Stomach smooth muscle (tissue), 2 donors: ENCODE data around the gene SMTNL1.

Experiments
- H3K27ac ChIP-seq: one replicate; pipeline ENCODE4 v1.7.0; 2013; ENCODE audit warnings: mild to moderate bottlenecking, low read length, inconsistent platforms
- H3K27me3 ChIP-seq, 2 donors: one replicate each; pipeline ENCODE4 v1.7.0; 2013; ENCODE audit warnings: low read length in 2 of 2; ENCODE audit not compliant: insufficient read depth in 2 of 2, control insufficient read depth in 1 of 2
- H3K36me3 ChIP-seq, 2 donors: one replicate each; pipeline ENCODE4 v1.7.0; 2013; ENCODE audit warnings: low read length in 2 of 2; ENCODE audit not compliant: control insufficient read depth in 2 of 2, insufficient read depth in 2 of 2
- H3K4me1 ChIP-seq: one replicate; pipeline ENCODE4 v1.7.0; 2013; ENCODE audit warnings: low read length; ENCODE audit not compliant: control insufficient read depth, insufficient read depth
- H3K4me3 ChIP-seq, 2 donors: one replicate each; pipeline ENCODE4 v1.7.0; 2013; ENCODE audit warnings: low read length in 2 of 2
- H3K9ac ChIP-seq, 2 donors: one replicate each; pipeline ENCODE4 v1.7.0; 2013; ENCODE audit warnings: low read length in 2 of 2, mild to moderate bottlenecking in 1 of 2
- H3K9me3 ChIP-seq, 2 donors: one replicate each; pipeline ENCODE4 v1.7.0; 2013; ENCODE audit warnings: low read length in 2 of 2; ENCODE audit not compliant: control insufficient read depth in 2 of 2
- donor health status: healthy.
- donor health status: Pancreatic carcinoma.

The SMTNL1 gene

GRCh38 chr11:57511741-57512430 lies 25.5 kb upstream of the SMTNL1 start:
- Histone ChIP-seq H3K27ac (no peak overlapping the region), H3K9ac (no peak overlapping the region), H3K36me3 (peaks cover 0 to 3% of the 10 kb centered on the region in 2 donors), H3K9me3 (no peaks in the 10 kb centered on the region), H3K4me3 (no peak overlapping the region), H3K27me3 (no peaks in the 10 kb centered on the region), H3K4me1 (peaks cover 16% of the 10 kb centered on the region)

DNA sequence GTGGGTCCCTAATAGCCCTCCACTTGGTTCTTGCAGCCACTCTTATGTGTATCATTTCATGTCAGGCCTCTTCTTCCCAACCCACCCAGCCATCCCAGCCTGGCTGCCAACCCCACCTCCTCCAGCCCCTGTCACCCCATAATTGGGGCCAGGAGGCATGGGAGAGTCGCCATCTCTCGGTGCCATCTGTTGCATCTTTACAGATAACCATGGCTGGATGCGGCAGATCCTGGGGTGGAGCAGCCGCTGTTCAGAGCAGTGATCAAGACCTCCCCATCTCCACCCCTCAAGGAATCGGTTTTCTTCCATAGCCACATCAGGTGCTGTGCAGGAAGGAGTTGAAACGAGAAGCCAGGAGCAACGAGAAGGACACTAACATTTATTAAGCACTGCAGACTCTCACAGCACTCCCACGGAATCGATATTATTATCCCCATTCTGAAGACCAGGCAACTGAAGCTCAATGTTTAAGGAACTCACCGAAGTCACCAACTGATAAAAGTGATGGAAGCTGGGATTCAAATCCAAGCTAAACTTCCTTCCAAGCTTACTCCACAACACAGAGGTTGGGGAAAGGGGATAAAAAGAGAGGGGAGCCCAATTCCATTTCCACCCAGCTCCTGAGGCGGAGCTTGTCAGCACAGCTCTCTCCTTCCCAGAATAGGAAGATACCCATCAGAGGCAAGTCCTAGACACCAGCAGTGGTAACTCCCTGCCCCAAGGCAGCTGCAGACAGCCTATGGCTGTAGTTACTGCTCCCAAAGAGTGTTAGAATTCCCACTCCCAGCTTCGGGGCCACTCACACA lies 24.5 kb upstream of the SMTNL1 start:
- no peak overlapping the region for H3K27ac ChIP-seq
- H3K9ac ChIP-seq: no peak overlapping the region
- no peaks in the 10 kb centered on the region for H3K27me3 ChIP-seq
- peaks cover 16% of the 10 kb centered on the region for H3K4me1 ChIP-seq
- no peaks in the 10 kb centered on the region for H3K9me3 ChIP-seq
- H3K36me3 ChIP-seq: peaks cover 0 to 3% of the 10 kb centered on the region in 2 donors
- H3K4me3 ChIP-seq: no peak overlapping the region

DNA sequence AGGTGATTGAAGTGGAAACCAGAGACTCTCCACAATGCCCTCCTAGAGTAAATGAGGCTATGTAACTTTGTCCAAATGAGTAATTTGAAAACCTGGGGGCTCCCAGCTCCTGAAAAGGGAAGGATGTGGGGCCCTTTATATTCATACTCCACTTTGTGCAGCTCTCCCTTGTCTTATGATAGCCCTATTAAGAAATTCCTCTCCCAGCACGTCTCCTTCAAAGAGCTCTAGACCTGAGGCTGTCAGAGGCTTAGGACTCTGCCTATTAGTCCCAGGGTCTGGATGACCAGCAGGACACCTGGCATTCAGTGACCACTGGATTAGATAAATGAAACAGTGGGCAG lies 24.0 kb upstream of the SMTNL1 start:
- Histone ChIP-seq H3K36me3 (peaks cover 0 to 3% of the 10 kb centered on the region in 2 donors), H3K9me3 (no peaks in the 10 kb centered on the region), H3K4me3 (no peak overlapping the region), H3K27ac (no peak overlapping the region), H3K4me1 (peaks cover 16% of the 10 kb centered on the region), H3K27me3 (no peaks in the 10 kb centered on the region), H3K9ac (no peak overlapping the region)

- Histone ChIP-seq H3K9me3 (no peaks in the 10 kb centered on the region), H3K36me3 (peaks cover 0 to 3% of the 10 kb centered on the region in 2 donors), H3K4me1 (peaks cover 16% of the 10 kb centered on the region), H3K4me3 (peak overlapping the region; percentile 85 to 95), H3K9ac (peak overlapping the region; percentile 57 to 68), H3K27me3 (no peaks in the 10 kb centered on the region), H3K27ac (peak overlapping the region; percentile 55)
These were observed 23.4 kb upstream of the SMTNL1 start for GRCh38 chr11:57513911-57514537.

DNA sequence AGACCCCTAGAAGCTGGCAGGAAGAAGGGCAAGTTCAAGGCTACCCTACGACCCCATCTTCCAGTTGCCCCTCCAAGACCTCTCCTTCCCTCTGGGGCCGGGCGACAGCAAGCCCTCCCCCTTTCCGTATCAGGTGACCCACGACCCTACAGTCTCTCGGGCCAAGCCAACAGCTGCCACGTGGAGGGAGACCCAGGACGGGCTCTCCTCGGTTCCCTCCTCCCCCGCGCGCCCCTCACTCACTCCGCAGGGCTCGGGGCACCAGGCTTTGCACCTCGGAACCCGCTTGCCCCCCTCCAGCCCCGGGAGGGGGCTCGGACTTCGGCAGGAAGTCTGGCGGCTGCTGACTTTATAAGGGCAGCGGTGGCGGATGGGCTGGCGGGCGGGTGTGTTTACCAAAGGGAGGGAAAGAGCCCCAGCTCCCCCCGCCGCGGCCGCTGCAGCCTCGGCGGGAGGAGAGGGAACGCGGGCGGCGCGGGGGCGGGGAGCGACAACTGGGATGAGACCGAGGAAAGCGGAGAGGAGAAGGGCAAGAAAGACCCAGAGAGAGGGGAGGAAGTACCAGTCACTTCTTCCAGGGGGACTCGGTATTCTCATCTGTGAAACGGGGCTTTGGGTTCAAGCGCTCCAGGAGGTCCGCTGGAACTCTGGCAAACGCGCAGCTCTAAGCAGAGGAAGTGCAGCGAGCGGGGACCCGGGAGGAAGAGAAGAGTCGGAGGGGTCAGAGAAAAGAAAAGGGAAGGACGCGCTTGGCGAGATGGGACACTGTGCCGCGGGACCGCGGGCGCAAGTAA lies 22.7 kb upstream of the SMTNL1 start:
- H3K27ac ChIP-seq: peak overlapping the region; percentile 55
- no peaks in the 10 kb centered on the region for H3K27me3 ChIP-seq

GRCh38 chr11:57515332-57516060 lies 21.9 kb upstream of the SMTNL1 start, which contains the start of gene SLC43A1:
Gene SLC43A1 (minus strand): TSS chr11:57515702. CDS start chr11:57514111, 1,591 bp downstream.
- H3K9me3 ChIP-seq: no peaks in the 10 kb centered on the region
- peak within 1 kb of the TSS; percentile 72 to 78 for H3K9ac ChIP-seq
- H3K4me3 ChIP-seq: peak within 1 kb of the TSS; percentile 85 to 95
- H3K27me3 ChIP-seq: no peaks in the 10 kb centered on the region
- peak within 1 kb of the TSS; percentile 55 for H3K27ac ChIP-seq
- peaks cover 0 to 3% of the 10 kb centered on the region in 2 donors for H3K36me3 ChIP-seq
- H3K4me1 ChIP-seq: peaks cover 16% of the 10 kb centered on the region

More for the DNA sequence above, 22.7 kb upstream of the SMTNL1 start:
- Histone ChIP-seq H3K9me3 (no peaks in the 10 kb centered on the region), H3K4me1 (peaks cover 16% of the 10 kb centered on the region), H3K9ac (peak overlapping the region; percentile 72 to 78), H3K36me3 (peaks cover 0 to 3% of the 10 kb centered on the region in 2 donors), H3K4me3 (peak overlapping the region; percentile 85 to 95)

- no peak overlapping the region for H3K27ac ChIP-seq
- H3K36me3 ChIP-seq: peaks cover 0 to 3% of the 10 kb centered on the region in 2 donors
- H3K9ac ChIP-seq: peak overlapping the region; percentile 72 to 78
- H3K27me3 ChIP-seq: no peaks in the 10 kb centered on the region
- H3K4me3 ChIP-seq: peak overlapping the region; percentile 85 to 95
- no peaks in the 10 kb centered on the region for H3K9me3 ChIP-seq
- peaks cover 16% of the 10 kb centered on the region for H3K4me1 ChIP-seq
These were observed 21.3 kb upstream of the SMTNL1 start for GRCh38 chr11:57516061-57516443.

- H3K9ac ChIP-seq: no peak overlapping the region
- no peaks in the 10 kb centered on the region for H3K9me3 ChIP-seq
- H3K36me3 ChIP-seq: no peaks in the 10 kb centered on the region
- H3K27me3 ChIP-seq: no peaks in the 10 kb centered on the region
- no peak overlapping the region for H3K27ac ChIP-seq
- peaks cover 1% of the 10 kb centered on the region for H3K4me1 ChIP-seq
- no peak overlapping the region for H3K4me3 ChIP-seq
These were observed 16.3 kb upstream of the SMTNL1 start for GRCh38 chr11:57521116-57521515.

DNA sequence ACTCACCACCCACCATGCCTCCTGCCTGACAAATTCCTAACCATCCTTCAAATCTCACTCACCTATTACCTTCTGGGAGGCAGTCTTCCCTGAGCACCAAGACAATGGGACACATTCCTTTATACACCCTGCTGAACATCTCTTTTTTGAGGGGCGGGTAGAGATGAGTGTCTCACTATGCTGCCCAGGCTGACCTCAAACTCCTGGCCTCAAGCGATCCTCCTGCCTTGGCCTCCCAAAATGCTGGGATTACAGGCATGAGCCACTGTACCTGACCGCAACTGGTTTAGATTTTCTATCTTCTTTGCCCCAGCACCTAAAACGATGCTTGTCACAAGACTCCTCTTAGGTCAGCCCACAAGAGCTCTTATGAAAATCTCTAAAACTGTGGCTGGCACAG lies 14.0 kb upstream of the SMTNL1 start:
- no peak overlapping the region for H3K9ac ChIP-seq
- peaks cover 4 to 5% of the 10 kb centered on the region in 2 donors for H3K36me3 ChIP-seq
- H3K9me3 ChIP-seq: no peaks in the 10 kb centered on the region
- H3K4me3 ChIP-seq: no peak overlapping the region
- H3K27me3 ChIP-seq: no peaks in the 10 kb centered on the region
- no peak overlapping the region for H3K27ac ChIP-seq
- no peaks in the 10 kb centered on the region for H3K4me1 ChIP-seq
